CD4-positive, alpha-beta T cell treated with Interleukin-4 for 1 hour (primary cell): ENCODE data around the gene LAMA2.

ENCODE experiments used
- DNase-seq, 2 donors: peaks; one replicate each; pipeline ENCODE4 v3.0.0-alpha.2; 2020 to 2022

The LAMA2 gene

DNA sequence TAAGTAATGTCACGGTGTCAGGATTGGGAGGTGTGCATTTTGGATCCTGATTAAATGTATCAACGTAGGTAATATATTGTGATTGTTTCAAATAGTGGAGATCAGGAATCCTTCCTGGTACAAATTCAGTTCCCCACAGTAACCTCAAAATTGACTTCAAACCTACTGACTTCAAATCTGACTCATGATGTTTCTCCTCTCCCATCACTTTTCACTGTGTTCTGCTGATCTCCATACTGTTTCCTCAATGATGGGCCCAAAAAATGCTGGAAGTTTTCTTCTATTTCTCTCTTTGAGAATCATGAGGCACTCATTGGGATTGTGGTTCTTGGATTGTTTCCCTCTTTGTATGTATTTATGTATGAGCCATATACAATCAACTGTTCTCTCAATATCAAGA lies 35.9 kb downstream of the LAMA2 start:
- no peak for DNase-seq

DNA sequence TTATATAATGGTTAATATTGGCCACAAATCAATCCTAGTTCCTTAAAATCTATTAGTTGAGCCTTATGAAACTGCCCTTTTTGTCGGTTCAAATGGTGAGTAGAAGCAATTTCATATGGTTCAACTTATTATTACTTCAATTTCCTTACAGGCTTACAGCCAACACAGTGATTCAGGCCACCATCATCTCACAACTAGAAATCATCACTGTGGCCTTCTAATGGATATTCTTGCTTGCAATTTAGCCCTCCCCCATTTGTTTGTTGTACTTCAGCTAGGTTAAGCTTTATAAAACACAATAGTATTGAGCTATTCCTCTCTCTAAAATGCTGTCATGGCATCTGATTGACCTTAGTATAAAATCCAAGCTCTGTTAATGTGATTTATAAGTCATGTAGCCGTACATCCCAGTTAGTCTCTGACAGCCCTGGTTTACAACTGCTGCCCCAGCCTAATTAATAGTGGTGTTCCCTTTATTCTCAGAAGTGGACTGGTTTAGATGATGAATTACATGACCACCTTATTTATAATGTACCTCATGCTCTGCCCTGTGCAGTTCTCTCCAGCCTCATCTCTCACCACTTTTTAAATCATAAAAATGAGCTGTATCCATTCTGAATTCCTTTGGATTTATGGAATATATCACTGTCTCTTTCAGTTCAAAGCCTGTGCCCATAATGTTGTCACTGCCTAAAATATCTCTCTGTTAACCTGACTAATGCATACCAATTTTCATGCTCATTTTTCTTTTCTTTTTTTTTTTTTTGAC lies 36.7 kb downstream of the LAMA2 start:
- no peak for DNase-seq

DNA sequence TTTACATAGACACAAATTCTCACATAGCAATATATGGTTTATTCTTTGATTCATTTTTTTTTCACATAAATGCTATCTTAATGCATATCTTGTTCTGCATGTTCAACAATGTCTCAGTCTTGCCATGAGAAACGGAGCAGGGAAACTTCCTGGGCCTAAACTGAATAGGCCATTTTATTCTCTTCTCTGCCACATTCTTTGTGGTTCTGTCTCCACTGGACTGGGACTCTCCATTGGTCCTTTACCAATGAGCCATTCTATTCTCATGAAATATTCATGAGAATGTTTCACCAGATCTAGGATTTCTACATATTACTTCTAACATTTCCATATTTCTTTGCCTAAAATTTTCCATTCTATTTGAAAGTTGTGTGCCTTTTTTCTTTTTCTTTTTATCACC lies 42.8 kb downstream of the LAMA2 start:
- no peak for DNase-seq

DNA sequence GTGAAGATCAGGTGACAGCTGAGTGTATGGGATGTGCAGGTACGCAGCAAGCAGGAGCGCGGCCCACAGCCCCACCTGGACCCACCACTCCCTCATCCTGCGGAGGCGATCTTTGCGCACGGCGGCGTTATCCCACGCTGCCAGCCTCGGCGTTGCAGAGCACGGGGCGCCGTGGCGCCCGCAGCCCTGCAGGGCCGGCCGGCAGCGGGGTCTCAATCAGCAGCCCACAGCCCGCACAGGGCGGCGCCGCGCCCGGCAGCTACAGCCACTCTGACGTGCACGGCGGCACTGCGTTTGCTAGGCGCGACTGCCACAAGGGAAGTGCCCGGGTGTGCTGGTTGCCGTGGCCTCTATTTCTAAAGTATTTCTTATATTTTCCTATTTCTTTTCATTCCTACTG lies 46.9 kb downstream of the LAMA2 start:
- DNase-seq: no peak

DNA sequence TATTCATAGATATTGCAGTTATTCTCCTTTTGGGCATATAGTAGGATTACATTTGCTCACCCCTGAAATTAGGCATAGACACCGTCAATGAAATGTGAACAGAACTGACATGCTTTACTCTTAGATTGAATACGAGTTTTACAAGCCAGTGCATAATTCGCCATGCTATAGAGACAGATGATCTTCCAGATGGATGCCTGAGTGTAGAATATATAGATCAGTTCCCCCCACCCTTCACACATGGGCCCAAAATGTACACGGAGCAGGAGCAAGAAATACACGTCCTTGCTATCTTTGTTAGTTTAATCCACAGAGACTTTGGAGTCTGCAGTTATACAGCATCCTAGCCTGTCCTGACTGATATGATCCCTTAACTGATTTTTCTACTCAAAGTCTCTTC lies 47.4 kb downstream of the LAMA2 start:
- DNase-seq: no peak

DNA sequence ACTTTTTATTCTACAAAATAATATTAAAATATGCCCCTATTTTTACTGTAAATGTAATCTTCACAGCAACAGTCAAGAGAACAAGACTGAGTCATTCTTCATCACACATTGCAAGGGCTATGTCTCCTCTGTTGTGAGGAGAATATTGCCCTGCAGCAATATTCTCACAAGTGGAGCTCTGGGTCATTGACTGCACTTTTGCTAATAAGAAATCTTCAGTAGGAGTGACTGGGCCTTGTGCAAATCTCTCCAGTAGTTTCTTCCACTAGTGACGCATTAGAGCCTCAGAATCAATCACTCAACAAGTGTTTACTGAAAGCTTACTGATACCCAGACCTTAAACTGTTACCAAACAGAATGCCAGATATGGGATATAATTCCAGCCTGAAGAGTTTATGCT lies 49.1 kb downstream of the LAMA2 start:
- no peak for DNase-seq

DNA sequence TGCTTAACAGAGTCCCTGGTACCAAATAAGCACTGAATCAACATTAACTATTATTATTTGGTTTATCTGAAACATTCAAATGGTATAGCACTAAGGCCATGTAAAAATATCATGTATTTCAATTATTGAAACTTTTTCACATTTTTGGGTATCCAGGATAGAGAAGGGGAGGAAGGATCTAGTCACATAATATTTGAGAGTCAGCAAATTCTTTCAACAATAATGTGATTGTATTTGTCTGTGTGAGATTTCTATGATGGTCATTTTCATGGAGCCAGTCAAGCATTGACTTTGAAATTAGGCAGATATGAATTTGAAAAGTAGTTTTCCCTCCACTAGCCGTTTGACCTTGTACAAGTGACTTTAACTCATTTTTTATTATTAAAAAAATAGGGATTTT lies 67.9 kb downstream of the LAMA2 start:
- no peak for DNase-seq

DNA sequence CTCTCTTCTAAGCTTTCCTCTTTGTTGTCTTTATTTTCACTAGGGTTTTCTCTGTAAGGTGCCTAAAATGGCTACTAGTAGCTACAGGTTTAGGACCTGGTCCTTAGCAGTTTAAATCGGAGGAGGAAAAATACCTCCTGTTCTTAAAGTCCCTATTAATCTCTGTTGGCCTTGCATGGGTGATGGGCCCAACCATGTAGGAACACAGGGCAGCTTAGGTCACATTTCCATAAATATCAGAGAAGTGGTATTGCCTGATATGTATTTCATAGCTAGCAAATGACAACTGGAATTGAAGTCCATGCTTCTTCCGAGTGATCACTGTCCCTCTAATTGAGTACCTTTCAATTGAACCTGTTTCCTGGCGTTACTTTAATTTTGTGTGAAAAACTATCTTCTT lies 70.0 kb downstream of the LAMA2 start:
- DNase-seq: no peak

DNA sequence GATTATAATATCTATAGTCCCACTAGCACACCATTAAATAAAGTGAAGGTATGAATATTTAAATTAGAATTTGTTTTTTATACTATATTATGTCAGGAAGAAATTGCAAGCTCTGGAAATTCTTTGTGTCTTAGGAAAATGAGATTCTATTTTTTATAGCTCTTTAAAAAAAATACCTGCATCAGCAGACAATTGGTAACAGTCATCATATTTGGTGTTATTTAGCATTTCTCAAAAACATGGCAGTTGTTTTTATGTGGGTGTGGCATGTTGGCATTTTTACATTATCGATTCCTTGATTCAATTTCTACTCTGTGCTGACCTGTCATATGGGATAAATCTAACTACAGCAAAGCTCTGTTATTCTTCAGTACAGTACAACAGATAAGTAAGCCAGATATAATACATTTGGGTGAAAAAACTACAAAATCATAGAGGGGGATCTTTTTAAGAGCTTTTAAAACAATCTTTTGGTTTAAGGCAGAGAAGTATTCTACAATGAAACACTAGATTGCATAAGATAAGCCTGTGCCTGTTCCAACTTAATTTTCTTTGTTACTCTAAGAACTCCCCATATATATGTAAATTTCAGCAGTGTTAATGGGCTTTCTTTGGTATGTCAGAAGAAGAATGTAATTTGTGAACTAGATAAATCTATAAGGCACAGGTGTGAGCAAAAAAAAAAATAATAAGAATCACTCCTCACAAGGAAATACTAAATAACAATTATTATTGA lies 71.5 kb downstream of the LAMA2 start:
- DNase-seq: no peak

DNA sequence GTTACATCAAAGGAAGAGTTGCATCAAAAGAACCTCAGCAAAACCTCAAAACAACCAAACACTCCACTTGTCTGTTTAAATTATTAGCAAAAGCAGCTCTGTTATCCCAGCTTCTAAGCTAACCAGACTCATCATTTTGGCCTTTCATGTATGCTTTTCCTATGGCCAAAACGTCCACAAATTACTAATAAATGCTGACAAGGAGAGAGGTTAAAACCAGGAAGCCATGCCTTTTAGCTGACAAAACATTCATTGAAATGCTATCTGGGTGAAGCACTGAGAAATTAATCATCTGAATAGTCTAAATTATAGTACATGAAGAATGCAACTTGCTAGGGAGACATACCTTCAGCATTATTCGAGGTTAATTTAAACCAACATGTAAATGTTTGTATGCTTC lies 80.6 kb downstream of the LAMA2 start:
- no peak for DNase-seq

DNA sequence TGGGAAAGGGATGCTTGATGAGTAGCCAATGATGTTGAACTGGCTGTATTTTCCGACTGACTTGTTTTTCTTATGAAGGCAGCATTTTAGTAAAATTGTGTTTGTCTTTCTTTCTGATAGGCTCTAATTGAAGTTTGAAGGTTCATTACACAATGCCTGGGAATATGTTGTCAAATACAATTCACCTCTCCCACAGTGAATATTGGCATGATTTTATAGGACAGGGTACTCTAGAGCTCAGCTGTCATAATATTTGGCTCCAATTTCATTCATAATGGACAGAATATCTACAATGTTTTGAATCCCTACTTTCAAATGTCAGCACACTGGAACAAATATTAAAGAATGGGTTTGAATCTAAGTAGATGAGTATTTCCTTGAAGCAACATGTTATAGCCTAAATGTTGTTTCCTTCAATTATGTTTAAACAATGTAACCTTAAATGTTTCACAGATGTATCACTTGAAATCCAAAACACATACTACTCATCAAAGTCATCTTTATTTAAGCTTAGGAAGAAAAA lies 81.4 kb downstream of the LAMA2 start:
- no peak for DNase-seq

DNA sequence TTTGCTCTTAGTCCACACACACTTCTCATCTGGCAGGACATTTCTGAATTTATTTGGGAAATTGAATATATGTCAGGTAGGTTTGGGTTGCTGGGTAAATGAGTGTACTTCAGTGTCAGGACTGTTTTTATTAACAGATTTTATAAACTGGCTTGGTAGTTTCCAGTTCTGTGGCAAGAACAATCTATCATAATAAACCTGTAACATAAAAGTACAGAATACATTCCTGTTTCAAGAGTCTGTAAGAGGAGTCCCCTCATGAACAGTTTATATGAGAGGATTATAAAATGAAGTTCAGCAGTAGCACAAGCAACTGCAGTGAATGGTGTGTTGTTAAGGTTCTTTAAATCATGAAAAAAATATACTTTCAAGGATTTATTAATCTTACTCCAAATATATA lies 81.8 kb downstream of the LAMA2 start:
- DNase-seq: no peak

DNA sequence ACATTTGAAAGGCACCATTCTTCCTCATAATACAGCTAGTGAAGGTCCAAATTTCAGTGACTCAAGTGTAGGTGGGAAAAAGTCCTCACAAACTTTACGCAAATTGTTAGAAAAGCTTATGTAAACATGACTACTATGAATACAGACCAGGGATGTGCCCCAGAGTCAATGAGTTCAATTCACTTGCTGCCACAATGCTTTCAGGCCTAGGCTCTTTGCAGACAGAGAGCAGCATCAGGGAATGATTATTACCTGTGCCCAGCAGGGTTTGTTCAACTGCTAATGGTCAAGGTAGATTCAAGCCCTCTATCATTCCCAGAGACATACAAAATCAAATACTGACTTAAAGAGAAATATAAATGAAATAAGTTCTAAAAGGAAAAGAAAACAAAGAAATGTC lies 84.0 kb downstream of the LAMA2 start:
- DNase-seq: no peak

DNA sequence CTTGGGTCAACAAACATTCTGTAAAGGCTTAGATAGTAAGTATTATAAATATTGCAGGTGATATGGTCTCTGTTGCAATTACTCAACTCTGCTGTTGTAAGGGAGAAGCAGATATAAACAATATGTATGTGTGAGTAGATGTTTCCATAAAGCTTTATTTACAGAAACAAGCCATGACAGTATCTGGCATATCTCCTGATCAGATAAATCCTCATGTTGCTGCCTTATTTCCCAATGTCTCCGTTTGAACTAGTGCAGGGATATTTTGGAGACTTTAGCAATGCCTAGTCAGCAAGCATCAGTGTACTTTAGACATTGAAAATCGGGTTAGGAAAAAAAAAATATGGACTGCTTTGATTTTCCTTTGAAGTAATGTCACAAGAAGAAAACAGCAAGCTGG lies 96.1 kb downstream of the LAMA2 start:
- DNase-seq: no peak

DNA sequence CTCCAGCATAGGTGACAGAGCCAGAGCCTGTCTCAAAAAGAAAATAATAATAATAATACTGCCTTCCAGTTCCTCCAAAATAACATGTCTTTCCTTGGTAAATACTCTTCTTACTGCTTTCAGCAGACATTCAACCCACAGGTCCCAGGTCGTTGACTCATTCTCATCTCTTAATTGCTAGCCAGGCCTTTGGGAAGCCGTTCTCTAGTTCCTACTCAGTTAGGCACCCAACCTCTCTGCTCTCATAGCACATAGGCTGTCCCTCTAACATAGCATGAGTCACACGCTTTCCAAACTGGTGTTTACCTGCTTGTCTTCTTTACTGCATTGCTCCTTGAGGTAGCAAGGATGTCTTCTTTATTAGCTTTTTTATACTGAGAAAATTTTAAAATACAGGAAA lies 98.8 kb downstream of the LAMA2 start:
- no peak for DNase-seq

DNA sequence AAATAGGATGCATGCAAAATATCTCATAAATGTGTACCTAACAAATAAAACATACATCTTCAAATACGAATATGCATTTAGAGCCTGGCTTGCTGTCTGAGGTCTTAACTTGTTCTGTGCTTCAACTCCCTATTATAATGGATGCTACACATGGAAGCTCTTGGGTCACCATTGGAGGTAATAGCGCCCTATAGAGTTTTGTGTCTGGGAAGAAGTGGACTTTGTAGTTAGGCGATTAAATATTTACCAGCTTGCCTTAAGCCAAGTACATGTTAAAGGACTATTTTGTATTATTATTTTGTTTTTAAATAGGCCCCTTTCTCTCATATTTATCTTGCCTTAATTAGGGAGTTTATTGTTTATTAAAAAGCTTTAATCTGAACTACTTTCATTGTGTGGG lies 107.4 kb downstream of the LAMA2 start:
- no peak for DNase-seq

DNA sequence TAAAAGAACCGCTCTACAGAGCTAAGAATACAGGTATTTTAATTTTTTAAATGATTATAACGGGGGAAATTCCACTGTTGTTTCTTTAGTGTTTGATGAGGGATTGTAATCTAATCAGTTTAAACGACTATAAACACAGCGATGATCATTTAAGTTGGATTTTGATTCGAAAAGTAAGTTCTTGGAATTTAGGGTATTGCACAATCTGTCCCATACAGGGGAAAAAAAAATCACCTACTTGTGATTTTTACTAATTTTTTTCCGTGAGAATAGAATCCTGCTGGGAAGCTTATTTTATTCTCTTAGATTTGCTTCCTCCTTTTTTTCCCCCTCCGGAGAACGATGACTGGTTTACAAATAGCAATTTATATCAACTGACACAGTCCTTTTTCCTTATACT lies 108.0 kb downstream of the LAMA2 start:
- no peak for DNase-seq

DNA sequence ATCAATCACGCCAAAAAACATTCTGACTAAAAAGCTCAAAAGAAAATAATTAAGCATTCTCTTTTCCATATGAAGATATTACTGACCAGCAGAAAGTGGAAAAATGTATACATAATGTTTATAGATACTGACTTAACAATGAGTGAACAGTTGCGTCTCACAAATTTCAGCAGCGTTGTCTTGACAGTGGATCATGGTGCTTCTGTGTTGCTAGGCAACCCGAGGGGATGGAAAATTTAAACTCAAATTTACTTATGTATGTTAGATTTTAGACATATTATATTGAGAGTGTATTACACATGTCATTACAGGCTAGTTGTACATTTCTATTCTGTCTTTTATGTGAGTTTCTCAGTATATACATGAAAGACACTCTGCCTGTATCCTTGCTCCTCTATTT lies 110.2 kb downstream of the LAMA2 start:
- no peak for DNase-seq

DNA sequence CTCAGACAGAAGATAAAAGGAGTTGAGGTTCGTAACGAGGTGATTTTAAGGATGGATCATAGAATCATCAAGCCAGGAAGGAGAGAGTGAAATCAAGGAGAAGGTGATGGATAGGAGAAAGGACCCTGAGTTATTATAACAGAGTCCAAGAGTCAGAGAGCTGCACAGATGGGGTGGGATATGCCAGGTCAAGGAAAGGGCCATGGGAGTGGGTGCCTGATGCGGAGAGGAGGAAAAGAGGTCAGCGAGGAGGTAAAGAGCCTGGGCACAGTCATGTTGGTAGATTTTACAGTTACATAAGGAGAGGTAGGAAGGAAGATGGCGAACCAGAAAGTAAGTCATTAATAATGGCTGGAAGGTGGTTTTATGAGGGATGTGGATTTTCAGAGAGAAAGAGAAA lies 114.9 kb downstream of the LAMA2 start:
- DNase-seq: no peak

DNA sequence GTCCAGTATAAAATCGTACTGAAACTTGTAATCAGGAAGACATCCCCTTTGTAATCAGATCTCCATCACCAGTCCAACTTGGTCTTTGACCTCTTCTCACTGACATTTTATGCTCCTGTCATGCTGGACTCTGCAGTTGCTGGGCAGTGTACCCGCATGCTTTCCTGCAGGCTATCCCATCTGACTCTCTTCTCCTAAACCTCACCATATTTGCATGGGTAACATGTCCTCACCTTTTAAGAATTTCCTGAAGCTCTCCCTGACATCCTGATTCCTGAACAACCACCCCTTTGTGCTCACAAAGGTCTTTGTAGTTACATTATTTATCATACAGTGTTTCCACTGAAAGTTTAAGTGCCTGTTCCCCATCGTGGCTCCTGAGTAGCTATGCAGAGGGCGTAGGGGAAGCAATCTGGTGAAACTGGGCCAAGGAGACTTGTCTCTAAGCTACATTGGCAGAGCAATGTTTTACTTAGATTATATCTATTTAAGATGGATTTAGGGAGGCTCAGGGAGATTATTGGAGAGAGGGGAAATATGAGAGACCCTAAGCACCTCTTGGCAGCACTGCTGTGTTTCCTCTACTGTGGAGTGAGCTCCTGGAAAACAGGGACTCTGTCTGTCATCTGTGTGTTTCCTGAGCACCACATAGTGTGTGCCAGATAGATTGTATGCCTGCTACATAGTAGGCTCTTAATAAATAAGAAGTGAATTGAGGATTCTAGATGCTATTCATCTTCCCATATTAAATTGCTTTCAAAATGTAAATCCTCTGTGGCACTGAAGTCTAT lies 124.0 kb downstream of the LAMA2 start:
- DNase-seq: no peak

DNA sequence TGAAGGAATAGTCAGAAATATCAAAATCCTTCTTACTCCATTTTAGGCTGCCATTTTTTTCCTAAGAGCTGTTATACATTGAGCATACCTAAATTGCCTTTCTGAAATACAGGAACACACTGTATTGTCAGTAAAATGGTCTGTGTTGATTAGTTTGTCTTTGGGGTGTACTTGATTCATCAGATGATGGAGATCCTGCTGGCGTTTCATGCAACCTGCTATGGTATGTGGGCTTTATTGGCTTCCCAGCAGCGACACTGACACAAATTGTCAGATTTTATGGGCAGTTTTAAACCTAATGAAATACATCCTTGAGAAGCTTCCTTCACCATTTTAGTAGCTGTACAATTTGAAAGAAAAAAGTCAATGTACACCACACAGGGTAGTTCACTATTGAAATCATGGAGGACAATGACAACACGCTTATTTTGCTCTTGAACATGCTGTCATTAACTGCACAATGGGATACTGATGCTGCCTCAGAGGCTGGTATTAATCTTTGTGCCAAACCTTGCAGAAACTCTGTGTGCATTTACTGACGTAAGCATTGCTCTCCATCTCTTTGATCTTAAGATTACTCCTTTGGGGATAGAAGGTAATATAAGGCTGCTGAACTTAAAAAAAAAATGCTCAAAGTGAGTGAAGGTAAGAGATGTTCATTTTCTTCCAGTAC lies 124.9 kb downstream of the LAMA2 start:
- DNase-seq: no peak

DNA sequence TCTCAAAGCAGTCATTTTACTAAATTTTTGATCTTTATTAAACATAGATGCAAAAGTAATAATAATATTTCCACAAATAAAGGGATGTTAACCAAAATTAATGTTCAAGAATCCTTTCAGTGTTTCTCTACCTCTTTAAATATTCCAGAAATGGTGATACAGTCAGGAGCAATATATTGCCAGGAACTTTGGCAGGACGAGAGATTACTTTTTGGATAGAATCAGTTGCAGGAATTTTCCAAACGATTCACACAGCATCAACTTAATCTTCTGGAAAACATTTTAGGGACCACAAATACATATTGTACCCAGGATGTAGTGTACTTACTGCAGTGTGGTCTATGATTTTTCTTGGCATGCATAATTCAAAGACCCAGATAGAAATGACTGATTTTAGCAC lies 125.7 kb downstream of the LAMA2 start:
- no peak for DNase-seq

DNA sequence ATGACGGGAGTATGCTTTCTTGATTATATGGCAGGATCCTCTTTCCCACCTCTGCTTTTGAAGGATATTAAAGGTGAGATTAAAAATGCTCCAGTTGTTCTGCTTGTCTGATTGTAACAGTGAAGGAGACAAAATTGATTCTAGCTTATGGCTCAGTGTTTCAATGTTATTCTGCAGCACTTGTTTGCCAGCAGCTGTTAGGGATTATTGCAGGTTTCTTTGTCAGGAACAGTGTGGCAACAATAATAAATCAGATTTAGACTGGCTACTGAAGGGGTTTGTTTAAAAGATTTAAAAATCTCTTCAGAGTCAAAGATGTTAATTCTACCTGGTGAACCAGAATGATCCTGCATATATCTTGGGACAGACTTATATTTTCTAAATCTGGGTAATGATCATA lies 126.9 kb downstream of the LAMA2 start:
- no peak for DNase-seq
